Lower leg skin (tissue), 4 donors: ENCODE measurements around the gene GPC5. TPM values are rescaled to one million over a fixed set of nuclear protein-coding genes. Genes with fewer than 3 reads are reported as not detected.
"Not testable (repeated sequence)": the region's sequence is repeated elsewhere in the genome, so short reads cannot be mapped to it uniquely, and the experiment has no call there.

Source experiments
- DNase-seq, 2 donors: peaks; one replicate each; pipeline ENCODE4 v3.0.0-alpha.2; 2019; ENCODE audit warnings: low spot score in 2 of 2
- H3K4me3 ChIP-seq: fragments of 200-600 bp; sonication (generic); 2 replicates; pipeline ENCODE4 v1.5.1; 2017; ENCODE audit warnings: mild to moderate bottlenecking, low read depth; ENCODE audit not compliant: poor library complexity, severe bottlenecking
- CTCF ChIP-seq, 3 donors: fragments of 450-650 bp; IDR thresholded peaks; one replicate each; pipeline ENCODE4 v1.5.1; 2016; ENCODE audit warnings: antibody characterized with exemption in 3 of 3, mild to moderate bottlenecking in 3 of 3, moderate library complexity in 2 of 3
- POLR2A ChIP-seq, 2 donors: fragments of 450-650 bp; IDR thresholded peaks; one replicate each; pipeline ENCODE4 v1.6.1; 2016 to 2017; ENCODE audit warnings: antibody characterized with exemption in 2 of 2, mild to moderate bottlenecking in 1 of 2, moderate library complexity in 1 of 2
- WGBS, 2 donors: methylation state at CpG; one replicate each; pipeline ENCODE4 v1.1.5; 2018; 5-methylcytosine and 5-hydroxymethylcytosine counted together
- intact Hi-C: fragments of 100-400 bp; cut with DNase I; formaldehyde crosslinking; loops from one replicate; pipeline ENCODE4 v1.15.0; 2023; ENCODE audit warnings: low total_unique reads
- total RNA-seq, 4 donors: library from RNA; depleted of rRNA; stranded (reverse); fragments of >200 nt; gene quantifications; one replicate each; pipeline ENCODE4 v1.1.0, GENCODE V29; 2016

Gene GPC5
- total RNA-seq, 4 donors from 2014 or later = 0.46 to 1.3 (median 0.82) TPM

GRCh38 chr13:92513672-92514071 lies 1115.3 kb downstream of the GPC5 start:
- TF ChIP-seq CTCF (IDR thresholded peaks at IDR 0.05) (no peak), POLR2A (IDR thresholded peaks at IDR 0.05) (no peak)

GRCh38 chr13:92514420-92515125 lies 1116.2 kb downstream of the GPC5 start:
- intact Hi-C loops = no loop called here
- WGBS, 2 donors = 86 to 91% methylated on average over 8 of the region's 8 CpGs
- no peak for DNase-seq
- TF ChIP-seq CTCF (IDR thresholded peaks at IDR 0.05) (no peak), POLR2A (IDR thresholded peaks at IDR 0.05) (no peak)
- H3K4me3 ChIP-seq = no peak overlapping the region

More at GRCh38 chr13:92513672-92514071, 1115.3 kb downstream of the GPC5 start:
- WGBS, 2 donors = 25 to 42% methylated on average over 1 of the region's 1 CpG
- H3K4me3 ChIP-seq = no peak overlapping the region
- no peak for DNase-seq
- intact Hi-C loops = no loop called here

GRCh38 chr13:92516878-92517277 lies 1118.5 kb downstream of the GPC5 start:
- DNase-seq, H3K4me3 ChIP-seq, intact Hi-C loops: not testable (repeated sequence)
- 95 to 97% methylated on average over 6 of the region's 6 CpGs for WGBS, 2 donors

GRCh38 chr13:92518622-92519021 lies 1120.2 kb downstream of the GPC5 start:
- intact Hi-C loops = not testable (repeated sequence)
- 74 to 78% methylated on average over 2 of the region's 2 CpGs for WGBS, 2 donors

GRCh38 chr13:92530364-92530763 lies 1131.9 kb downstream of the GPC5 start:
- intact Hi-C loops = no loop called here
- no peak for DNase-seq
- TF ChIP-seq CTCF (IDR thresholded peaks at IDR 0.05) = no peak
- no peak for TF ChIP-seq POLR2A (IDR thresholded peaks at IDR 0.05)
- 62 to 68% methylated on average over 3 of the region's 3 CpGs for WGBS, 2 donors
- H3K4me3 ChIP-seq = no peak overlapping the region

More at GRCh38 chr13:92518622-92519021, 1120.2 kb downstream of the GPC5 start:
- not testable (repeated sequence) for DNase-seq, H3K4me3 ChIP-seq

GRCh38 chr13:92535222-92536006 lies 1137.0 kb downstream of the GPC5 start:
- no peak for TF ChIP-seq POLR2A (IDR thresholded peaks at IDR 0.05)
- no peak for TF ChIP-seq CTCF (IDR thresholded peaks at IDR 0.05)
- no peak for DNase-seq
- 93% methylated on average over 6 of the region's 6 CpGs for WGBS, 2 donors
- no peak overlapping the region for H3K4me3 ChIP-seq
- intact Hi-C loops = no loop called here
